AG04450 (cell line): Measurements from ENCODE around the gene DUSP15. TPM values are rescaled to one million over a fixed set of nuclear protein-coding genes. Genes with fewer than 3 reads are reported as not detected.

Experiments
- CTCF ChIA-PET: fragments of 300-600, 350-600 bp; formaldehyde crosslinking; extraction: SDS; loops from one replicate; lab custom pipeline; 2022; ENCODE audit warnings: antibody characterized with exemption, inconsistent platforms; lab: Charles Lee
- POLR2A ChIA-PET: fragments of 350-600 bp; formaldehyde crosslinking; extraction: SDS; loops from one replicate; lab custom pipeline; 2021; ENCODE audit warnings: antibody characterized with exemption, inconsistent platforms; lab: Yijun Ruan, JAX
- DNase-seq: peaks from one replicate; pipeline ENCODE4 v3.0.0-alpha.2; 2011; ENCODE audit warnings: low read depth, low spot score
- H3K27ac ChIP-seq: one replicate; pipeline ENCODE4 v1.5.1; 2012; ENCODE audit warnings: low read depth, low read length, control low read depth
- H3K27me3 ChIP-seq: one replicate; pipeline ENCODE4 v1.6.0; 2012; ENCODE audit warnings: low read length; ENCODE audit not compliant: control insufficient read depth, insufficient read depth
- H3K4me3 ChIP-seq: 2 replicates; pipeline ENCODE4 v1.5.1; 2011; ENCODE audit warnings: mild to moderate bottlenecking, low read depth, low read length, control low read depth
- H3K9me3 ChIP-seq: 2 replicates; pipeline ENCODE4 v1.5.1; 2012; ENCODE audit warnings: low read length; ENCODE audit not compliant: control insufficient read depth, insufficient read depth
- polyA plus RNA-seq: library from polyadenylated mRNA; depleted of rRNA; stranded (reverse); fragments of >200 nt; gene quantifications from 2 replicates; pipeline ENCODE4 v1.2.3, GENCODE V29; 2011
- TF ChIP-seq, protein P1 (sequence below): IDR thresholded peaks from 2 replicates; pipeline ENCODE4 v1.5.1; 2011; ENCODE audit warnings: low read depth, low read length, control low read depth, inconsistent platforms

DUSP15 gene
- polyA plus RNA-seq, 1 experiment: not detected

- Histone ChIP-seq H3K4me3 (no peak overlapping the region; the same call in 1 of the 2 replicates), H3K27ac (no peak overlapping the region), H3K27me3 (peaks cover 58% of the 10 kb centered on the region), H3K9me3 (no peaks in the 10 kb centered on the region)
- POLR2A ChIA-PET: interaction anchor here (0.5 kb wide), 1 partner anchor 183 kb away, joined by 3 read pairs; no protein-coding TSS in a partner anchor
- CTCF ChIA-PET: interaction anchor here (1.3 to 1.9 kb wide), 2 partner anchors 18 to 19 kb away, joined by 3 to 10 read pairs; no protein-coding TSS in a partner anchor
- TF ChIP-seq, protein P1, sequence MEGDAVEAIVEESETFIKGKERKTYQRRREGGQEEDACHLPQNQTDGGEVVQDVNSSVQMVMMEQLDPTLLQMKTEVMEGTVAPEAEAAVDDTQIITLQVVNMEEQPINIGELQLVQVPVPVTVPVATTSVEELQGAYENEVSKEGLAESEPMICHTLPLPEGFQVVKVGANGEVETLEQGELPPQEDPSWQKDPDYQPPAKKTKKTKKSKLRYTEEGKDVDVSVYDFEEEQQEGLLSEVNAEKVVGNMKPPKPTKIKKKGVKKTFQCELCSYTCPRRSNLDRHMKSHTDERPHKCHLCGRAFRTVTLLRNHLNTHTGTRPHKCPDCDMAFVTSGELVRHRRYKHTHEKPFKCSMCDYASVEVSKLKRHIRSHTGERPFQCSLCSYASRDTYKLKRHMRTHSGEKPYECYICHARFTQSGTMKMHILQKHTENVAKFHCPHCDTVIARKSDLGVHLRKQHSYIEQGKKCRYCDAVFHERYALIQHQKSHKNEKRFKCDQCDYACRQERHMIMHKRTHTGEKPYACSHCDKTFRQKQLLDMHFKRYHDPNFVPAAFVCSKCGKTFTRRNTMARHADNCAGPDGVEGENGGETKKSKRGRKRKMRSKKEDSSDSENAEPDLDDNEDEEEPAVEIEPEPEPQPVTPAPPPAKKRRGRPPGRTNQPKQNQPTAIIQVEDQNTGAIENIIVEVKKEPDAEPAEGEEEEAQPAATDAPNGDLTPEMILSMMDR: no peak
- DNase-seq: no peak
Measured at GRCh38 chr20:31870726-31871617, 645 bp upstream of the DUSP15 start.

- ChIA-PET POLR2A (no interaction called here), CTCF (no interaction called here)
- Histone ChIP-seq H3K27me3 (peaks cover 67% of the 10 kb centered on the region), H3K9me3 (no peaks in the 10 kb centered on the region), H3K27ac (no peak overlapping the region), H3K4me3 (no peak overlapping the region)
- no peak for DNase-seq
- TF ChIP-seq, protein P1: no peak
Measured at GRCh38 chr20:31869673-31869941, 720 bp downstream of the DUSP15 start.

DNA sequence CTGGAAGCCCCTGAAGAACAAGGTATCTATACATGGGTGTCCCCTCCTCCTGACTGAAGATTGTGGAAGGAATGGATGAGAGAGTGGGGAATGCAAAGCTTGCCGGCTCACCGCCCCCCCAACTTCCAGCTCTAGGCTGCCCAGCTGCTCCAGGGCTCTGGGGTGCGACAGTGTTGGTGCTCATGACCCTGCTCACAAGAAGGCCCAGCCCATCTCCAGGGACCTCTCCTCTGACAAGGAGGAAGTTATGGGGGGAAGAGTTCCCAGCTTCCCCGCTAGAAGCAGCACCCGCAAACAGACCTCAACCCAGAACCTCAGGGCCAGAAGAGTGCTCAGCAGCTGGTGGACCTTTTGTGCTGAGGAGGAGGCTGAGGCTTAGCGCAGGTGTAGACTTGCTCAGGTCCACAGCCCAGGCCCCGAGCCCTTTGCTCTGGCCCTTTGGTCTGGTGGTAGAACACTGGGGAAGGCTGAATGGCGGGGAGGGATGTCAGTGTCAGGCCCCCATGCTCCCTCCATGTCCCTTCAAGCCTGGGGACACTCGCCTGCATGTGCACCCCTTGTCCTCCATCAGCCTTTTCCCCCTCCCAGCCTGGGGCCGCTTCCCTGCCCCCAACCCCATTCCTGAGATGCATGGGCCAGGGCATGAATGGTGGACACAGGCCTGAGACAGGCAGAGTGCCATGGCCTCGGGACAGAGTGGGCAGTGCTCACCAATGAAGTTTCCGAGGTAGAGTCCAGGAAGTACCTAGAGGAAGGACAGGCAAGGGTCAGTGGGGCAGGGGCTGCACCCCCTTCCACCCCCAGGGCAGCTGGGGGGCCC, 1.3 kb downstream of the DUSP15 start:
- Histone ChIP-seq H3K4me3 (no peak overlapping the region), H3K27me3 (peaks cover 71% of the 10 kb centered on the region), H3K27ac (no peak overlapping the region), H3K9me3 (no peaks in the 10 kb centered on the region)
- POLR2A ChIA-PET: no interaction called here
- CTCF ChIA-PET: interaction anchor here (2.7 kb wide), 1 partner anchor 16 kb away, joined by 14 read pairs; no protein-coding TSS in a partner anchor
- TF ChIP-seq, protein P1: no peak
- no peak for DNase-seq

DNA sequence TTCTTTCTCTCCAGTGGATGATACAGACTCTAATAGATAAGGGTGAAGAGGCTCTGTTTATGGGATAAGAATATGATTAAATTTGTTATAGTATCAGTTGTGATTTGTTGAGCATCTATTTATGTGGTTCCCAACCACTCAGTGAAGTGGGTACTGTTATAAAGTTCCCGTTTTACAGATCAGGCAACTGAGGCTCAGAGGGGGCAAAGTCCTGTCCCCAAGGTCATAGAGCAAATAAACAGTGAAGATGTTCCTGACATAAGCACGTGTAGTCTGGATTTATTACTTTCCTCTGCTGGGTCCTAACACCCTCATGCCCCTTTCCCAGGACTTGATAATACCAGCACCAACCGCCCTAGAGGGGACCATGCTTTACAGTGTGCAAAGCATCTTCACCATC, 4.1 kb downstream of the DUSP15 start:
- ChIA-PET CTCF (interaction anchor here (2.7 kb wide), 1 partner anchor 14 kb away, joined by 14 read pairs; no protein-coding TSS in a partner anchor), POLR2A (no interaction called here)
- no peak overlapping the region for H3K27ac ChIP-seq
- H3K4me3 ChIP-seq: no peak overlapping the region
- TF ChIP-seq, protein P1: no peak
- H3K9me3 ChIP-seq: no peaks in the 10 kb centered on the region
- DNase-seq: no peak
- peaks cover 62% of the 10 kb centered on the region for H3K27me3 ChIP-seq
